ENCODE results near the gene VIPAS39. TPM values are rescaled to one million over a fixed set of nuclear protein-coding genes. Genes with fewer than 3 reads are reported as not detected.

The VIPAS39 gene
- total and polyA plus RNA-seq, 5 donors from 2014 or later: 12.4 to 16.6 (median 14.3) TPM

GRCh38 chr14:77390188-77390587, 67.2 kb downstream of the VIPAS39 start:
- Histone ChIP-seq H3K4me1 (ENCODE audit: control insufficient read depth, insufficient read depth, low read length, poor library complexity, severe bottlenecking) (no peaks in the 10 kb centered on the region), H3K36me3 (ENCODE audit: control insufficient read depth, insufficient read depth, low read length) (no peaks in the 10 kb centered on the region), H3K9me3 (ENCODE audit: control insufficient read depth in 2 of 2, low read length in 2 of 2) (no peaks in the 10 kb centered on the region), H3K4me3 (ENCODE audit: low read depth, low read length) (no peak overlapping the region), H3K27ac (ENCODE audit: insufficient read depth, low read length, poor library complexity, severe bottlenecking) (no peak overlapping the region), H3K27me3 (ENCODE audit: control insufficient read depth, insufficient read depth, low read length) (no peaks in the 10 kb centered on the region)
- H3K27me3 Mint-ChIP-seq: no peaks in the 10 kb centered on the region
- H3K9me3 Mint-ChIP-seq: no peaks in the 10 kb centered on the region
- H3K27ac Mint-ChIP-seq: no peak overlapping the region
- no peak overlapping the region for H3K4me3 Mint-ChIP-seq
- H3K4me1 Mint-ChIP-seq: no peaks in the 10 kb centered on the region
- no peak for DNase-seq
- peaks cover 4% of the 10 kb centered on the region for H3K36me3 Mint-ChIP-seq
- ATAC-seq (ENCODE audit: low read depth in 2 of 2): no peak

- DNase-seq: no peak
- no peaks in the 10 kb centered on the region for H3K9me3 Mint-ChIP-seq
- no peak overlapping the region for H3K27ac ChIP-seq (ENCODE audit: insufficient read depth, low read length, poor library complexity, severe bottlenecking)
- H3K36me3 Mint-ChIP-seq: peaks cover 7% of the 10 kb centered on the region
- H3K4me1 Mint-ChIP-seq: peaks cover 15 to 28% (median 22%) of the 10 kb centered on the region in 4 donors
- no peaks in the 10 kb centered on the region for H3K27me3 ChIP-seq (ENCODE audit: control insufficient read depth, insufficient read depth, low read length)
- peaks cover 9% of the 10 kb centered on the region for H3K4me1 ChIP-seq (ENCODE audit: control insufficient read depth, insufficient read depth, low read length, poor library complexity, severe bottlenecking)
- H3K36me3 ChIP-seq (ENCODE audit: control insufficient read depth, insufficient read depth, low read length): no peaks in the 10 kb centered on the region
- no peak overlapping the region for H3K27ac Mint-ChIP-seq
- no peaks in the 10 kb centered on the region for H3K9me3 ChIP-seq (ENCODE audit: control insufficient read depth in 2 of 2, low read length in 2 of 2)
- H3K4me3 ChIP-seq (ENCODE audit: low read depth, low read length): no peak overlapping the region
- ATAC-seq (ENCODE audit: low read depth in 2 of 2): no peak
- H3K4me3 Mint-ChIP-seq: no peak overlapping the region
- H3K27me3 Mint-ChIP-seq: no peaks in the 10 kb centered on the region
Measured at GRCh38 chr14:77378701-77379100, 78.7 kb downstream of the VIPAS39 start.

GRCh38 chr14:77377502-77377844, 79.9 kb downstream of the VIPAS39 start:
- Histone ChIP-seq H3K4me1 (ENCODE audit: control insufficient read depth, insufficient read depth, low read length, poor library complexity, severe bottlenecking) (peaks cover 10% of the 10 kb centered on the region), H3K36me3 (ENCODE audit: control insufficient read depth, insufficient read depth, low read length) (no peaks in the 10 kb centered on the region), H3K4me3 (ENCODE audit: low read depth, low read length) (peak overlapping the region; percentile 90), H3K27me3 (ENCODE audit: control insufficient read depth, insufficient read depth, low read length) (no peaks in the 10 kb centered on the region), H3K9me3 (ENCODE audit: control insufficient read depth in 2 of 2, low read length in 2 of 2) (no peaks in the 10 kb centered on the region), H3K27ac (ENCODE audit: insufficient read depth, low read length, poor library complexity, severe bottlenecking) (peak overlapping the region; percentile 83)
- Mint-ChIP-seq H3K4me3 (no peak overlapping the region), H3K36me3 (peaks cover 12% of the 10 kb centered on the region), H3K27me3 (no peaks in the 10 kb centered on the region), H3K9me3 (no peaks in the 10 kb centered on the region), H3K27ac (no peak overlapping the region), H3K4me1 (peaks cover 27 to 39% (median 32%) of the 10 kb centered on the region in 4 donors)
- no peak for ATAC-seq (ENCODE audit: low read depth in 2 of 2)
- DNase-seq: no peak

- Histone ChIP-seq H3K36me3 (ENCODE audit: control insufficient read depth, insufficient read depth, low read length) (no peaks in the 10 kb centered on the region), H3K4me3 (ENCODE audit: low read depth, low read length) (peak within 1 kb of the TSS; percentile 90), H3K27me3 (ENCODE audit: control insufficient read depth, insufficient read depth, low read length) (no peaks in the 10 kb centered on the region), H3K4me1 (ENCODE audit: control insufficient read depth, insufficient read depth, low read length, poor library complexity, severe bottlenecking) (peaks cover 16% of the 10 kb centered on the region), H3K27ac (ENCODE audit: insufficient read depth, low read length, poor library complexity, severe bottlenecking) (peak within 1 kb of the TSS; percentile 83), H3K9me3 (ENCODE audit: control insufficient read depth in 2 of 2, low read length in 2 of 2) (no peaks in the 10 kb centered on the region)
- Mint-ChIP-seq H3K9me3 (no peaks in the 10 kb centered on the region), H3K4me3 (peak within 1 kb of the TSS; percentile 90 to 98 (median 92)), H3K36me3 (peaks cover 12% of the 10 kb centered on the region), H3K27ac (peak within 1 kb of the TSS; percentile 57 to 78 (median 75)), H3K4me1 (peaks cover 31 to 44% (median 35%) of the 10 kb centered on the region in 4 donors), H3K27me3 (no peaks in the 10 kb centered on the region)
- peak; percentile 95 for ATAC-seq (ENCODE audit: low read depth in 2 of 2)
- peak; percentile 82 to 89 (median 86) for DNase-seq
Measured at GRCh38 chr14:77376771-77377501, 80.5 kb downstream of the VIPAS39 start, which contains the start of the genes SAMD15 and TMED8. TSS of gene SAMD15 (plus strand) at chr14:77377379. CDS start at chr14:77377419, 40 bp downstream. TSS of gene TMED8 (minus strand) at chr14:77377094. CDS start at chr14:77377053, 41 bp downstream.

Other genes starting within 250 kb of the VIPAS39 start
- gene NGB, start 186.4 kb downstream of the VIPAS39 start, total RNA-seq: not detected
- gene NGB, start 186.4 kb downstream of the VIPAS39 start, polyA plus RNA-seq: not detected
- 11.3 TPM for gene POMT2, start 136.7 kb downstream of the VIPAS39 start, total RNA-seq
- gene POMT2, start 136.7 kb downstream of the VIPAS39 start, polyA plus RNA-seq: 1 to 10 TPM in 3 of 4 donors, under 1 TPM in 1; 0.53 to 2.4 (median 1.4) TPM
- 5.2 TPM for gene GSTZ1, start 136.6 kb downstream of the VIPAS39 start, total RNA-seq
- gene GSTZ1, start 136.6 kb downstream of the VIPAS39 start, polyA plus RNA-seq: 10 to 100 TPM in 1 of 4 donors, 1 to 10 TPM in 3; 5.5 to 10.0 (median 9.1) TPM
- 10.5 TPM for gene TMED8, start 80.5 kb downstream of the VIPAS39 start, total RNA-seq
- 1 to 10 TPM; 4.3 to 5.0 (median 4.9) TPM for gene TMED8, start 80.5 kb downstream of the VIPAS39 start, polyA plus RNA-seq
- gene SAMD15, start 80.2 kb downstream of the VIPAS39 start, total RNA-seq: 0.42 TPM
- not detected for gene SAMD15, start 80.2 kb downstream of the VIPAS39 start, polyA plus RNA-seq
- 0.39 TPM for gene NOXRED1, start 34.1 kb downstream of the VIPAS39 start, total RNA-seq
- under 1 TPM in 2 of 4 donors, not detected in 2; 0.37 to 0.51 TPM for gene NOXRED1, start 34.1 kb downstream of the VIPAS39 start, polyA plus RNA-seq
- 66.9 TPM for gene AHSA1, start 492 bp upstream of the VIPAS39 start, total RNA-seq
- gene AHSA1, start 492 bp upstream of the VIPAS39 start, polyA plus RNA-seq: 100 to 1,000 TPM; 105 to 134 (median 122) TPM
- not detected for gene ISM2, start 41.2 kb upstream of the VIPAS39 start, total RNA-seq
- not detected for gene ISM2, start 41.2 kb upstream of the VIPAS39 start, polyA plus RNA-seq
- 18.1 TPM for gene SPTLC2, start 159.0 kb upstream of the VIPAS39 start, total RNA-seq
- 10 to 100 TPM in 2 of 4 donors, 1 to 10 TPM in 2; 8.9 to 11.4 (median 9.8) TPM for gene SPTLC2, start 159.0 kb upstream of the VIPAS39 start, polyA plus RNA-seq